GM12878 (cell line): Measurements from ENCODE around the gene ABCC5. TPM values are rescaled to one million over a fixed set of nuclear protein-coding genes. Genes with fewer than 3 reads are reported as not detected.

ENCODE experiments used
- ATAC-seq: fragments of 200-7000 bp; cut with Tn5 transposase; 3 replicates; pipeline ENCODE4 v1.9.1; 2020; ENCODE audit warnings: mild to moderate bottlenecking, moderate library complexity
- BruUV-seq: library from RNA; stranded (reverse); fragments of 400-500 nt; replicated peaks from 2 replicates; lab custom pipeline; 2021; lab: Mats Ljungman, UMichigan
- CTCF ChIA-PET: fragments of 300-600 bp; sonication (Branson Sonifier 250); formaldehyde crosslinking; extraction: SDS; loops from one replicate; lab custom pipeline; 2021; ENCODE audit warnings: inconsistent platforms; lab: Yijun Ruan, JAX
- POLR2A ChIA-PET: fragments of 350-600 bp; formaldehyde crosslinking; extraction: SDS; loops from one replicate; lab custom pipeline; 2021; ENCODE audit warnings: inconsistent platforms; lab: Charles Lee
- RAD21 ChIA-PET: fragments of 300-600 bp; sonication (Branson Sonifier 250); formaldehyde crosslinking; loops from one replicate; lab custom pipeline; 2023; ENCODE audit warnings: antibody characterized with exemption; ENCODE audit not compliant: unreplicated experiment; lab: Charles Lee
- SMC1A ChIA-PET: fragments of 300-600 bp; sonication (Branson Sonifier 250); formaldehyde crosslinking; loops from one replicate; lab custom pipeline; 2023; ENCODE audit not compliant: unreplicated experiment, uncharacterized antibody; lab: Charles Lee
- DNase-seq: peaks from one replicate; pipeline ENCODE4 v3.0.0-alpha.2; 2011; ENCODE audit warnings: low read depth, low spot score
- FAIRE-seq: peaks from 3 replicates; lab custom pipeline; 2011; peaks lifted over from hg19 to GRCh38; lab: Jason Lieb, UNC
- H2AFZ ChIP-seq: 2 replicates; pipeline ENCODE4 v1.6.0; 2011; ENCODE audit warnings: low read depth, low read length, control low read depth; ENCODE audit not compliant: control insufficient read depth
- H3K27ac ChIP-seq: 2 replicates; pipeline ENCODE4 v1.5.1; 2011; ENCODE audit warnings: control low read depth; ENCODE audit not compliant: control insufficient read depth, insufficient read depth
- H3K27me3 ChIP-seq, 2 experiments: replicated peaks in 1 of 2; 2 replicates each; pipeline versions ENCODE4 v1.6.0 to v1.6.1; 2011; ENCODE audit warnings: low read length in 1 of 2; ENCODE audit not compliant: control insufficient read depth in 2 of 2, insufficient read depth in 2 of 2
- H3K36me3 ChIP-seq, 2 experiments: 2 replicates each; pipeline ENCODE4 v1.5.1; 2011; ENCODE audit warnings: low read length in 1 of 2; ENCODE audit not compliant: control insufficient read depth in 2 of 2, insufficient read depth in 2 of 2
- H3K4me1 ChIP-seq: 2 replicates; pipeline ENCODE4 v1.6.1; 2011; ENCODE audit warnings: mild to moderate bottlenecking, low read length, moderate library complexity, mixed read lengths; ENCODE audit not compliant: control insufficient read depth, insufficient read depth
- H3K4me2 ChIP-seq: 2 replicates; pipeline ENCODE4 v1.6.0; 2011; ENCODE audit warnings: control low read depth; ENCODE audit not compliant: control insufficient read depth, insufficient read depth
- H3K4me3 ChIP-seq: fragments of 200-600 bp; sonication (generic); 2 replicates; pipeline ENCODE4 v1.5.1; 2016
- H3K79me2 ChIP-seq: 2 replicates; pipeline ENCODE4 v1.6.0; 2011; ENCODE audit warnings: low read length; ENCODE audit not compliant: control insufficient read depth, insufficient read depth
- H3K9ac ChIP-seq: 2 replicates; pipeline ENCODE4 v1.8.0; 2011; ENCODE audit warnings: low read length, control low read depth, mixed read lengths; ENCODE audit not compliant: control insufficient read depth, insufficient read depth
- H3K9me3 ChIP-seq: replicated peaks from 3 replicates; pipeline ENCODE4 v1.5.1; 2011; ENCODE audit warnings: mild to moderate bottlenecking, low read length; ENCODE audit not compliant: control insufficient read depth, insufficient read depth
- H4K20me1 ChIP-seq: 2 replicates; pipeline ENCODE4 v1.6.0; 2011; ENCODE audit not compliant: control insufficient read depth, insufficient read depth
- ATF7 ChIP-seq: fragments of 450-650 bp; IDR thresholded peaks from 2 replicates; pipeline ENCODE4 v1.6.1; 2016; ENCODE audit warnings: low read depth, mild to moderate bottlenecking
- CHD4 ChIP-seq: fragments of 200-600 bp; sonication (generic); IDR thresholded peaks from 2 replicates; pipeline ENCODE4 v1.6.1; 2016; ENCODE audit warnings: mild to moderate bottlenecking
- CREB1 ChIP-seq: IDR thresholded peaks from 2 replicates; pipeline ENCODE4 v1.6.1; 2012; ENCODE audit warnings: low read depth, mild to moderate bottlenecking, inconsistent platforms
- EED ChIP-seq: sonication (generic); IDR thresholded peaks from 2 replicates; pipeline ENCODE4 v1.6.1; 2016; ENCODE audit warnings: antibody characterized with exemption, low read depth
- ESRRA ChIP-seq: IDR thresholded peaks from 2 replicates; pipeline ENCODE4 v1.6.1; 2012; ENCODE audit warnings: mild to moderate bottlenecking, low read length, improper control_type of control experiment
- FOS ChIP-seq: IDR thresholded peaks from 3 replicates; pipeline ENCODE4 v1.6.1; 2011; ENCODE audit warnings: borderline replicate concordance; ENCODE audit not compliant: insufficient read length; ENCODE audit errors: extremely low read depth
- HDGF ChIP-seq: fragments of 450-650 bp; IDR thresholded peaks from 2 replicates; pipeline ENCODE4 v1.6.1; 2016; ENCODE audit warnings: antibody characterized with exemption
- KAT2A ChIP-seq: conservative IDR thresholded peaks from 2 replicates; pipeline ENCODE4 v1.6.1; 2011; ENCODE audit warnings: low read depth, low read length; ENCODE audit not compliant: control insufficient read depth
- LARP7 ChIP-seq: fragments of 450-650 bp; IDR thresholded peaks from 2 replicates; pipeline ENCODE4 v1.6.1; 2017; ENCODE audit warnings: mild to moderate bottlenecking
- MEF2B ChIP-seq: fragments of 450-650 bp; IDR thresholded peaks from 2 replicates; pipeline ENCODE4 v1.6.1; 2018; ENCODE audit warnings: mild to moderate bottlenecking, moderate library complexity; ENCODE audit not compliant: partially characterized antibody, poor library complexity, severe bottlenecking
- NR2C1 ChIP-seq: fragments of 450-650 bp; IDR thresholded peaks from 2 replicates; pipeline ENCODE4 v1.6.1; 2017; ENCODE audit warnings: antibody characterized with exemption, mild to moderate bottlenecking, moderate library complexity
- NR2F1 ChIP-seq: fragments of 450-650 bp; conservative IDR thresholded peaks from 2 replicates; pipeline ENCODE4 v1.6.1; 2017; ENCODE audit warnings: mild to moderate bottlenecking
- POLR2A ChIP-seq: IDR thresholded peaks from 2 replicates; pipeline ENCODE4 v1.6.1; 2011; ENCODE audit warnings: low read depth, mild to moderate bottlenecking, low read length
- POLR2AphosphoS2 ChIP-seq: IDR thresholded peaks from 2 replicates; pipeline ENCODE4 v1.6.1; 2011; ENCODE audit warnings: low read depth, mild to moderate bottlenecking, low read length, improper control_type of control experiment, moderate library complexity
- POU2F2 ChIP-seq: IDR thresholded peaks from 3 replicates; pipeline ENCODE4 v1.6.1; 2011; ENCODE audit warnings: low read depth, mild to moderate bottlenecking, low read length, borderline replicate concordance
- RCOR1 ChIP-seq: conservative IDR thresholded peaks from 2 replicates; pipeline ENCODE4 v1.6.1; 2012; ENCODE audit warnings: low read depth, low read length, improper control_type of control experiment
- SMAD5 ChIP-seq: IDR thresholded peaks from 2 replicates; pipeline ENCODE4 v1.6.1; 2016; ENCODE audit warnings: antibody characterized with exemption, low read depth
- SMC3 ChIP-seq: IDR thresholded peaks from 2 replicates; pipeline ENCODE4 v1.6.1; 2011; ENCODE audit warnings: low read length, improper control_type of control experiment, borderline replicate concordance
- TAF1 ChIP-seq: IDR thresholded peaks from 2 replicates; pipeline ENCODE4 v1.6.1; 2011; ENCODE audit warnings: mild to moderate bottlenecking, low read depth, low read length, borderline replicate concordance
- ZNF24 ChIP-seq: fragments of 450-650 bp; IDR thresholded peaks from 2 replicates; pipeline ENCODE4 v1.6.1; 2017; ENCODE audit warnings: antibody characterized with exemption, mild to moderate bottlenecking
- WGBS: methylation state at CpG from one replicate; pipeline ENCODE4 v1.1.6; 2016; ENCODE audit warnings: low lambda C conversion rate; ENCODE audit not compliant: insufficient replicate concordance, insufficient coverage; ENCODE audit errors: missing lambda C conversion rate; 5-methylcytosine and 5-hydroxymethylcytosine counted together
- in situ Hi-C: fragments of 300-500 bp; cut with MboI; formaldehyde crosslinking; loops from 9 replicates; pipeline ENCODE4 v1.14.3; 2018; ENCODE audit warnings: mixed read lengths
- intact Hi-C: fragments of 100-400 bp; cut with micrococcal nuclease; formaldehyde crosslinking; loops from one replicate; pipeline ENCODE4 v1.14.2; 2022; ENCODE audit not compliant: unreplicated experiment
- polyA plus RNA-seq, 11 experiments: library from polyadenylated mRNA; depleted of rRNA in 4 of 11; unstranded in 6 of 11; stranded (reverse) in 5 of 11; fragments of >200 nt; fragmentation: Nextera tagmentation in 4 of 11; fragmentation: Illumina TruSeq in 1 of 11; extraction: Ambion mirVana in 4 of 11; extraction: Trizol in 1 of 11; gene quantifications; 1 replicate in 1 of 11; 2 replicates in 10 of 11; pipeline versions ENCODE4 v1.2.1 to v1.2.3, GENCODE V29; 2011 to 2016; ENCODE audit warnings: inconsistent platforms in 2 of 11, missing spikeins in 2 of 11, low read depth in 1 of 11
- total RNA-seq, 4 experiments: library from RNA; depleted of rRNA in 3 of 4; stranded (reverse); fragments of >200 nt in 3 of 4; fragmentation: Illumina TruSeq in 1 of 4; extraction: Trizol in 1 of 4; gene quantifications; 2 replicates each; pipeline versions ENCODE4 v1.2.1 to v1.2.3, GENCODE V29; 2013 to 2021
- TF ChIP-seq, protein P1 (sequence below): fragments of 450-650 bp; IDR thresholded peaks from 2 replicates; pipeline ENCODE4 v1.6.1; 2017; ENCODE audit warnings: low read depth, mild to moderate bottlenecking, moderate library complexity

The ABCC5 gene
- total and polyA plus RNA-seq, 10 of the 15 experiments (the other 5 are each of a cell fraction or from before 2014, with no cell fraction given), result 6.0 to 17.8 (median 9.7) TPM

DNA sequence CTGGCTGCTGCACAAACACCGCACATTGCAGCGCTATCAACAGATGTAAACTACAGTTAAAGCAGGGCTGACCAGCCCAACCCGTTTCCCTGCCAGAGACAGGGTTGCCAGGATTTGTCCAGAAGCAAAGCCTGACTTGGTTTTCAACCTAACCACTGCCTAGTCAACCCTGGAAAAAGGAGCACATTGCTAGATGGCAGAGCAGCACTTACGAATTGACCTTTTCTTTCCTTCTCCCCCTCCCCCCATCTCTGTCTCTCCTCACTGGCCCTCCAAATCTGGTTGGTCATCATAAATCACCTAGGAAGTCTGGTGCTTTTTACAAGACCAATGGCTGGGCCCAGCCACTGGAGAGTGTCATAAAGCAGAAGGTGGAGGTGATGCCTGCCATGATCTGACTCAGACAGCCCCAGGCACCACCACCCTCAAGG, 51.3 kb downstream of the ABCC5 start (continued):
- no peak for TF ChIP-seq KAT2A

DNA sequence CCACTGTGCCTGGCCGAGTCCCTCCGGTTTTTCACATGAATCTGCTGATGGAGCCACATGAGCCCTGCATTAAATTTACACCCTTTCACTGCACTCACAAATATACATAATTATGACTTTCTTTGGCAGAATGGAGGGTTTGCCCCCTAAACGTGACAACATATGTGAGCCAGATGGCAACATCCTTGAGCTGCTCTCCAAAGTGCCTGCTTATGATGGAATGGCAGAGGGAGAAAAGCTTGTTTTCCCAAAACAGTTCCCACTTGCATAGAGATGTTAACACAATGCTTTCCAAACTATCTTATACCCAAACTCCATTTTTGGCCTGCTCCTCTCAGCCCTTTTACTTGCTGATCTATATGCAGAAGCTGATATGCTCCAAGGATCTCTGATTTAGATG, 54.9 kb downstream of the ABCC5 start:
- WGBS, result 98% methylated on average over 3 of the region's 3 CpGs
- CTCF ChIA-PET, result no interaction called here
- no TSS peak for BruUV-seq

DNA sequence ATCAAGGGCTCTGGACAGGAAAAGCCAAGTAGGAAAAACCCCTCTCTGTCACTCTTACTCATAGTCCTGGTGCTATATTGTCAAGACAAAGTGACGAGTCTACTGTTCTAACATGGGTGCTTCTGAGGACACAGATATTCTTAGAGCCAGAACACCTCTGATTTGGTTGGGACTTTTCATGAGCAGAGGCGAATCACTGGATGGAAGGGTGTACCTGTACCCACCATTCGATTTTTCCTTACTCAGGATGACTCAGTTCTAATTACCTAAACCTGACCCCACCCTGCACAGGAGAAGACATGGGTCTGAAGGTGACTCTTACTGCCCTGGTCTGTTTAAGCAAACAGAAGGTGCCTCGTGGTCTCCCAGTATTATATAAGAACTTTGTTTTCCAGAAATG, 58.5 kb downstream of the ABCC5 start:
- no peaks in the 10 kb centered on the region for H4K20me1 ChIP-seq
- in situ Hi-C loops (no loop called here), intact Hi-C loops (no loop called here)
- H3K36me3 ChIP-seq, result no peaks in the 10 kb centered on the region
- ChIA-PET SMC1A (no interaction called here), CTCF (no interaction called here), RAD21 (no interaction called here), POLR2A (no interaction called here)
- H2AFZ ChIP-seq, result no peak overlapping the region
- WGBS, result 70% methylated on average over 4 of the region's 4 CpGs
- H3K9ac ChIP-seq, result no peak overlapping the region
- no peak overlapping the region for H3K4me2 ChIP-seq
- H3K9me3 ChIP-seq, result no peaks in the 10 kb centered on the region; the same call in 2 of the 3 replicates
- no peak for FAIRE-seq
- no peak overlapping the region for H3K4me3 ChIP-seq
- H3K79me2 ChIP-seq, result no peaks in the 10 kb centered on the region
- H3K4me1 ChIP-seq, result no peaks in the 10 kb centered on the region
- DNase-seq, result no peak
- no peak for ATAC-seq
- no peak overlapping the region for H3K27ac ChIP-seq
- H3K27me3 ChIP-seq, result no peaks in the 10 kb centered on the region
- no TSS peak for BruUV-seq
- TF ChIP-seq ATF7 (no peak), NR2F1 (no peak), TAF1 (no peak), POLR2A (no peak), POU2F2 (no peak), LARP7 (no peak), EED (no peak), ZNF24 (no peak), POLR2AphosphoS2 (no peak), CHD4 (no peak), HDGF (no peak), RCOR1 (no peak), CREB1 (no peak), MEF2B (no peak)
- TF ChIP-seq, protein P1, sequence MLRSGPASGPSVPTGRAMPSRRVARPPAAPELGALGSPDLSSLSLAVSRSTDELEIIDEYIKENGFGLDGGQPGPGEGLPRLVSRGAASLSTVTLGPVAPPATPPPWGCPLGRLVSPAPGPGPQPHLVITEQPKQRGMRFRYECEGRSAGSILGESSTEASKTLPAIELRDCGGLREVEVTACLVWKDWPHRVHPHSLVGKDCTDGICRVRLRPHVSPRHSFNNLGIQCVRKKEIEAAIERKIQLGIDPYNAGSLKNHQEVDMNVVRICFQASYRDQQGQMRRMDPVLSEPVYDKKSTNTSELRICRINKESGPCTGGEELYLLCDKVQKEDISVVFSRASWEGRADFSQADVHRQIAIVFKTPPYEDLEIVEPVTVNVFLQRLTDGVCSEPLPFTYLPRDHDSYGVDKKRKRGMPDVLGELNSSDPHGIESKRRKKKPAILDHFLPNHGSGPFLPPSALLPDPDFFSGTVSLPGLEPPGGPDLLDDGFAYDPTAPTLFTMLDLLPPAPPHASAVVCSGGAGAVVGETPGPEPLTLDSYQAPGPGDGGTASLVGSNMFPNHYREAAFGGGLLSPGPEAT, result no peak

More for the DNA sequence above, 54.9 kb downstream of the ABCC5 start:
- H3K79me2 ChIP-seq, result no peaks in the 10 kb centered on the region
- no peaks in the 10 kb centered on the region; the same call in 2 of the 3 replicates for H3K9me3 ChIP-seq
- H3K27ac ChIP-seq, result no peak overlapping the region
- H4K20me1 ChIP-seq, result no peaks in the 10 kb centered on the region
- H3K36me3 ChIP-seq, result no peaks in the 10 kb centered on the region; a peak in 1 of 4 replicates
- FAIRE-seq (no peak), ATAC-seq (no peak), DNase-seq (no peak)
- H2AFZ ChIP-seq, result no peak overlapping the region
- ChIA-PET SMC1A (interaction anchor here (0.6 kb wide), 1 partner anchor 67 kb away, joined by 4 read pairs; no protein-coding TSS in a partner anchor), RAD21 (no interaction called here), POLR2A (interaction anchor here (0.6 to 0.7 kb wide), 2 partner anchors 18 to 308 kb away, joined by 3 read pairs; no protein-coding TSS in a partner anchor)
- no peaks in the 10 kb centered on the region for H3K4me1 ChIP-seq
- in situ Hi-C loops (no loop called here), intact Hi-C loops (no loop called here)
- H3K4me3 ChIP-seq, result no peak overlapping the region
- H3K4me2 ChIP-seq, result no peak overlapping the region
- no peaks in the 10 kb centered on the region for H3K27me3 ChIP-seq
- no peak overlapping the region for H3K9ac ChIP-seq
- TF ChIP-seq FOS, result no peak
- TF ChIP-seq ESRRA, result no peak
- TF ChIP-seq SMAD5, result no peak
- no peak for TF ChIP-seq NR2C1
- no peak for TF ChIP-seq SMC3
